Measurements from ENCODE around the gene HSP90AB1. TPM values are rescaled to one million over a fixed set of nuclear protein-coding genes. Genes with fewer than 3 reads are reported as not detected.

The HSP90AB1 gene
- total RNA-seq, 2 donors from 2014 or later, result 405 to 695 TPM

GRCh38 chr6:44219815-44220784 is 26.8 kb upstream of the HSP90AB1 start:
- Histone ChIP-seq H3K36me3 (no peaks in the 10 kb centered on the region), H3K4me1 (ENCODE audit: control insufficient read depth in 1 of 2, low read depth in 2 of 2) (peaks cover 48 to 70% of the 10 kb centered on the region in 2 donors), H3K27ac (peak overlapping the region; percentile 97 to 98), H3K27me3 (replicated peaks; ENCODE audit: insufficient read depth) (no peaks in the 10 kb centered on the region), H3K4me3 (peak overlapping the region; percentile 76), H3K9me3 (no peaks in the 10 kb centered on the region)
- ATAC-seq (ENCODE audit: insufficient number of reproducible peaks, low FRiP score, low read depth), result no peak
- DNase-seq (ENCODE audit: low spot score), result no peak
- TF ChIP-seq CTCF (IDR thresholded peaks at IDR 0.05), result no peak

GRCh38 chr6:44220913-44221290 is 26.0 kb upstream of the HSP90AB1 start:
- no peak for TF ChIP-seq CTCF (IDR thresholded peaks at IDR 0.05)
- no peaks in the 10 kb centered on the region for H3K9me3 ChIP-seq
- DNase-seq (ENCODE audit: low spot score) (no peak), ATAC-seq (ENCODE audit: insufficient number of reproducible peaks, low FRiP score, low read depth) (no peak)
- peak overlapping the region; percentile 97 to 98 for H3K27ac ChIP-seq
- H3K4me1 ChIP-seq (ENCODE audit: control insufficient read depth in 1 of 2, low read depth in 2 of 2), result peaks cover 53 to 78% of the 10 kb centered on the region in 2 donors
- H3K27me3 ChIP-seq (replicated peaks; ENCODE audit: insufficient read depth), result no peaks in the 10 kb centered on the region
- peak overlapping the region; percentile 76 for H3K4me3 ChIP-seq
- no peaks in the 10 kb centered on the region for H3K36me3 ChIP-seq

- TF ChIP-seq CTCF (IDR thresholded peaks at IDR 0.05), result peak; percentile 94
- Histone ChIP-seq H3K4me3 (peak overlapping the region; percentile 81), H3K27me3 (replicated peaks; ENCODE audit: insufficient read depth) (no peaks in the 10 kb centered on the region), H3K36me3 (no peaks in the 10 kb centered on the region), H3K27ac (peak overlapping the region; percentile 97 to 98), H3K4me1 (ENCODE audit: control insufficient read depth in 1 of 2, low read depth in 2 of 2) (peaks cover 58 to 80% of the 10 kb centered on the region in 2 donors), H3K9me3 (no peaks in the 10 kb centered on the region)
- ATAC-seq (ENCODE audit: insufficient number of reproducible peaks, low FRiP score, low read depth), result peak; percentile 66
- peak; percentile 87 for DNase-seq (ENCODE audit: low spot score)
Observed at GRCh38 chr6:44221291-44221960, 25.5 kb upstream of the HSP90AB1 start.

DNA sequence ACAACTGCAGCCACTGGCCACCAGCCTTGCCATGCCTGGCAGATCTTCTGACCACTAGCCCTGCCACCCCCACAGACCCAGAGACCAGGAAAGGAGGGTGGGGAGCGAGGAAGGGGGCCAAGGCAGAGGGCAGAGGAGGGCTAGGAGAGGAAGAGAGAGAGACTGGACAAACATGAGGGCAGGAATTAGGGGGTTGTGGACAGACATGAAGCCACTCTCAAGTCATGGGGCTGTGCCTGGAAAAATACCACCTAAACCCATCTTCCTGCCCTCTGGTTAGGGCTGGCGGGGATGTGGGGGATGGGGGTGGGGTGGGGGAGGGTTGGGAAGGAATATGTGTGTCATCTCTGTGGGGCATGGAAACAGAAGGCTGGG is 25.0 kb upstream of the HSP90AB1 start:
- no peaks in the 10 kb centered on the region for H3K27me3 ChIP-seq (replicated peaks; ENCODE audit: insufficient read depth)
- H3K4me1 ChIP-seq (ENCODE audit: control insufficient read depth in 1 of 2, low read depth in 2 of 2), result peaks cover 64 to 80% of the 10 kb centered on the region in 2 donors
- H3K9me3 ChIP-seq, result no peaks in the 10 kb centered on the region
- H3K27ac ChIP-seq, result peak overlapping the region; percentile 97 to 98
- H3K4me3 ChIP-seq, result peak overlapping the region; percentile 81
- ATAC-seq (ENCODE audit: insufficient number of reproducible peaks, low FRiP score, low read depth), result no peak
- no peak for DNase-seq (ENCODE audit: low spot score)
- H3K36me3 ChIP-seq, result no peaks in the 10 kb centered on the region
- no peak for TF ChIP-seq CTCF (IDR thresholded peaks at IDR 0.05)

Data from thoracic aorta (tissue), 2 donors.